RWPE2 (cell line): ENCODE data around the gene MKX.

ENCODE experiments used
- ATAC-seq: fragments of 200-7000 bp; cut with Tn5 transposase; 3 replicates; pipeline ENCODE4 v1.9.1; 2021; ENCODE audit warnings: low read depth
- DNase-seq: peaks from one replicate; pipeline ENCODE4 v3.0.0-alpha.2; 2020; ENCODE audit warnings: low spot score
- H3K27ac ChIP-seq: fragments of 450-650 bp; 2 replicates; pipeline ENCODE4 v1.5.1; 2017; ENCODE audit warnings: mild to moderate bottlenecking; ENCODE audit not compliant: poor library complexity, severe bottlenecking
- H3K27me3 ChIP-seq: fragments of 250-450 bp; sonication (Bioruptor Pico); 2 replicates; pipeline ENCODE4 v1.5.1; 2021; ENCODE audit warnings: mild to moderate bottlenecking, moderate library complexity; ENCODE audit not compliant: insufficient read depth, poor library complexity, severe bottlenecking
- H3K36me3 ChIP-seq: fragments of 250-450 bp; sonication (Bioruptor Pico); 2 replicates; pipeline ENCODE4 v1.5.1; 2020; ENCODE audit warnings: low read depth, mild to moderate bottlenecking, moderate library complexity
- H3K4me1 ChIP-seq: fragments of 250-450 bp; sonication (Bioruptor Pico); 2 replicates; pipeline ENCODE4 v1.5.1; 2021; ENCODE audit warnings: mild to moderate bottlenecking, moderate library complexity; ENCODE audit not compliant: insufficient read depth, poor library complexity, severe bottlenecking
- H3K4me3 ChIP-seq: fragments of 250-450 bp; sonication (Bioruptor Pico); 2 replicates; pipeline ENCODE4 v1.5.1; 2021; ENCODE audit warnings: mild to moderate bottlenecking, moderate library complexity; ENCODE audit not compliant: severe bottlenecking
- H3K9me3 ChIP-seq: fragments of 250-450 bp; sonication (Bioruptor Pico); 2 replicates; pipeline ENCODE4 v1.5.1; 2021; ENCODE audit warnings: mild to moderate bottlenecking, moderate library complexity; ENCODE audit not compliant: severe bottlenecking
- CTCF ChIP-seq: fragments of 450-650 bp; IDR thresholded peaks from one replicate; pipeline ENCODE4 v1.5.1; 2017; ENCODE audit warnings: mild to moderate bottlenecking, moderate library complexity; ENCODE audit not compliant: poor library complexity, severe bottlenecking

MKX gene

GRCh38 chr10:27655296-27655695 is 90.3 kb downstream of the MKX start:
- ATAC-seq, result no peak
- no peak for DNase-seq
- TF ChIP-seq CTCF, result no peak

GRCh38 chr10:27654284-27654683 is 91.3 kb downstream of the MKX start:
- Histone ChIP-seq H3K36me3 (no peaks in the 10 kb centered on the region), H3K4me1 (no peaks in the 10 kb centered on the region), H3K4me3 (no peak overlapping the region), H3K27ac (no peak overlapping the region), H3K9me3 (no peaks in the 10 kb centered on the region), H3K27me3 (no peaks in the 10 kb centered on the region)
- ATAC-seq (no peak), DNase-seq (no peak)
- no peak for TF ChIP-seq CTCF

More at GRCh38 chr10:27655296-27655695, 90.3 kb downstream of the MKX start:
- H3K9me3 ChIP-seq, result no peaks in the 10 kb centered on the region
- H3K36me3 ChIP-seq, result no peaks in the 10 kb centered on the region
- H3K27me3 ChIP-seq, result no peaks in the 10 kb centered on the region
- H3K4me3 ChIP-seq, result no peak overlapping the region
- no peak overlapping the region for H3K27ac ChIP-seq
- H3K4me1 ChIP-seq, result no peaks in the 10 kb centered on the region

GRCh38 chr10:27646604-27647175 is 98.9 kb downstream of the MKX start:
- DNase-seq, result no peak
- H3K4me3 ChIP-seq, result no peak overlapping the region
- H3K27me3 ChIP-seq, result no peaks in the 10 kb centered on the region
- ATAC-seq, result peak; percentile 65
- no peaks in the 10 kb centered on the region for H3K9me3 ChIP-seq
- no peak for TF ChIP-seq CTCF
- H3K36me3 ChIP-seq, result no peaks in the 10 kb centered on the region
- H3K27ac ChIP-seq, result peak overlapping the region; percentile 22
- H3K4me1 ChIP-seq, result peaks cover 15% of the 10 kb centered on the region

- DNase-seq (no peak), ATAC-seq (peak; percentile 75)
- H3K27ac ChIP-seq, result peak overlapping the region; percentile 22
- no peak overlapping the region for H3K4me3 ChIP-seq
- H3K4me1 ChIP-seq, result peaks cover 15% of the 10 kb centered on the region
- no peak for TF ChIP-seq CTCF
- no peaks in the 10 kb centered on the region for H3K27me3 ChIP-seq
- no peaks in the 10 kb centered on the region for H3K9me3 ChIP-seq
- H3K36me3 ChIP-seq, result no peaks in the 10 kb centered on the region
Measured at GRCh38 chr10:27646194-27646593, 99.4 kb downstream of the MKX start.

GRCh38 chr10:27644307-27644939 is 101.2 kb downstream of the MKX start:
- Histone ChIP-seq H3K36me3 (no peaks in the 10 kb centered on the region), H3K9me3 (no peaks in the 10 kb centered on the region), H3K4me3 (no peak overlapping the region), H3K27ac (no peak overlapping the region), H3K4me1 (peaks cover 15% of the 10 kb centered on the region), H3K27me3 (no peaks in the 10 kb centered on the region)
- no peak for ATAC-seq
- no peak for DNase-seq
- TF ChIP-seq CTCF, result no peak
